Nephron progenitor cell (in vitro differentiated cells): ENCODE results near the gene GRID2.

ENCODE experiments used
- DNase-seq: peaks from one replicate; pipeline ENCODE4 v3.0.0; 2021
- H3K27ac Mint-ChIP-seq: 2 replicates; pipeline ENCODE4 v1.8.0; 2021; ENCODE audit warnings: mild to moderate bottlenecking, moderate library complexity, mixed read lengths
- H3K27me3 Mint-ChIP-seq: 2 replicates; pipeline ENCODE4 v1.8.0; 2021; ENCODE audit warnings: mild to moderate bottlenecking, low read depth, mixed read lengths; ENCODE audit not compliant: poor library complexity
- H3K36me3 Mint-ChIP-seq: 2 replicates; pipeline ENCODE4 v1.8.0; 2021; ENCODE audit warnings: low read depth, mixed read lengths
- H3K4me1 Mint-ChIP-seq: 2 replicates; pipeline ENCODE4 v1.8.0; 2021; ENCODE audit warnings: mixed read lengths
- H3K4me3 Mint-ChIP-seq: 2 replicates; pipeline ENCODE4 v1.8.0; 2021; ENCODE audit warnings: mild to moderate bottlenecking, moderate library complexity, mixed read lengths
- H3K9me3 Mint-ChIP-seq: 2 replicates; pipeline ENCODE4 v1.8.0; 2021; ENCODE audit warnings: mild to moderate bottlenecking, moderate library complexity, mixed read lengths
- TF ChIP-seq, protein P1 (sequence below): fragments of 200-600 bp; sonication (generic); IDR thresholded peaks from 2 replicates; pipeline ENCODE4 v1.5.0; 2021; ENCODE audit warnings: antibody characterized with exemption

The GRID2 gene

DNA sequence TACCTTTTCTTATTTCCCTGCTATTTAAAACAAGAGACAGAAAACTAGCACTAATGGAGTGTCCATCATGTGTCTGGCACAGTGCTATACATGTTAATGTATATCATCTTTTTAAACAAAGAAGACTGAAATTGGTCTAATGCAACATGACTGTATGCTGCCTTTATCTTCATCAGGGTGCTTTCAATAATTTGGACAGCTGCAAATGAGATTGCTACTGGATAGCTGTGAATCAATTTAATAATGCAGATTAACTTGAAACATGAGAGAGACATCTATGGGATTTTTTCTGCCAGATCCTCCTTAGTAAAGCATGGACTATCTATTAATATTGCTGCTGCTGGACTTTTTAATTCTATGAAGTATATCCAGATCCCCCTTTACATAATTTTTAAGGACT lies 1269.5 kb downstream of the GRID2 start:
- no peak overlapping the region for H3K27ac Mint-ChIP-seq
- H3K27me3 Mint-ChIP-seq = no peaks in the 10 kb centered on the region
- TF ChIP-seq, protein P1, sequence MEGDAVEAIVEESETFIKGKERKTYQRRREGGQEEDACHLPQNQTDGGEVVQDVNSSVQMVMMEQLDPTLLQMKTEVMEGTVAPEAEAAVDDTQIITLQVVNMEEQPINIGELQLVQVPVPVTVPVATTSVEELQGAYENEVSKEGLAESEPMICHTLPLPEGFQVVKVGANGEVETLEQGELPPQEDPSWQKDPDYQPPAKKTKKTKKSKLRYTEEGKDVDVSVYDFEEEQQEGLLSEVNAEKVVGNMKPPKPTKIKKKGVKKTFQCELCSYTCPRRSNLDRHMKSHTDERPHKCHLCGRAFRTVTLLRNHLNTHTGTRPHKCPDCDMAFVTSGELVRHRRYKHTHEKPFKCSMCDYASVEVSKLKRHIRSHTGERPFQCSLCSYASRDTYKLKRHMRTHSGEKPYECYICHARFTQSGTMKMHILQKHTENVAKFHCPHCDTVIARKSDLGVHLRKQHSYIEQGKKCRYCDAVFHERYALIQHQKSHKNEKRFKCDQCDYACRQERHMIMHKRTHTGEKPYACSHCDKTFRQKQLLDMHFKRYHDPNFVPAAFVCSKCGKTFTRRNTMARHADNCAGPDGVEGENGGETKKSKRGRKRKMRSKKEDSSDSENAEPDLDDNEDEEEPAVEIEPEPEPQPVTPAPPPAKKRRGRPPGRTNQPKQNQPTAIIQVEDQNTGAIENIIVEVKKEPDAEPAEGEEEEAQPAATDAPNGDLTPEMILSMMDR = no peak
- H3K4me1 Mint-ChIP-seq = no peaks in the 10 kb centered on the region
- no peak for DNase-seq
- no peak overlapping the region for H3K4me3 Mint-ChIP-seq
- H3K9me3 Mint-ChIP-seq = no peaks in the 10 kb centered on the region
- no peaks in the 10 kb centered on the region for H3K36me3 Mint-ChIP-seq

GRCh38 chr4:93578942-93579341 lies 1275.2 kb downstream of the GRID2 start:
- no peaks in the 10 kb centered on the region for H3K9me3 Mint-ChIP-seq
- no peak for DNase-seq
- H3K4me1 Mint-ChIP-seq = no peaks in the 10 kb centered on the region
- H3K36me3 Mint-ChIP-seq = no peaks in the 10 kb centered on the region
- no peak overlapping the region for H3K4me3 Mint-ChIP-seq
- H3K27ac Mint-ChIP-seq = no peak overlapping the region
- H3K27me3 Mint-ChIP-seq = peaks cover 3% of the 10 kb centered on the region
- TF ChIP-seq, protein P1 = no peak

DNA sequence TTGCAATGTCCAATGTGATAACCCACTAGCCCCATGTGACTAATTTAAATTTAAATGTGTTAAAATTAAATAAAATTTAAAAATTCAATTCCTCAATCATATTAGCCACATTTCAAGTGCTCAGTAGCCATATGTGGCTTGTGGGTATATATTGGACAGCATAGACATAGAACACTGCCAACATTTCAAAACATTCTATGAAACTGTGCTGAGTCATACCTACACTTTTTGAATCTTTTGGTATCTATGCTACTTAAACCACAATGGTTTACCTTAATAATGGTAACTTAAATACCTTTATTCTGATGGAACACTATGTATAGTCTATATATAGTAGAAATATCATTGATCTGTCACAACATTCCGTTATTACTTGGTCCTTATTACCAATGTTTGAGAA lies 1301.4 kb downstream of the GRID2 start:
- peaks cover 4% of the 10 kb centered on the region for H3K27me3 Mint-ChIP-seq
- no peaks in the 10 kb centered on the region for H3K36me3 Mint-ChIP-seq
- H3K4me1 Mint-ChIP-seq = no peaks in the 10 kb centered on the region
- peaks cover 13% of the 10 kb centered on the region for H3K9me3 Mint-ChIP-seq
- TF ChIP-seq, protein P1 = no peak
- DNase-seq = no peak
- H3K27ac Mint-ChIP-seq = no peak overlapping the region
- H3K4me3 Mint-ChIP-seq = no peak overlapping the region

GRCh38 chr4:93617606-93618005 lies 1313.8 kb downstream of the GRID2 start:
- Mint-ChIP-seq H3K9me3 (peaks cover 3% of the 10 kb centered on the region), H3K4me1 (no peaks in the 10 kb centered on the region), H3K27ac (no peak overlapping the region), H3K27me3 (peaks cover 4% of the 10 kb centered on the region), H3K36me3 (no peaks in the 10 kb centered on the region), H3K4me3 (no peak overlapping the region)
- TF ChIP-seq, protein P1 = no peak
- no peak for DNase-seq

- Mint-ChIP-seq H3K27ac (no peak overlapping the region), H3K36me3 (no peaks in the 10 kb centered on the region), H3K4me3 (no peak overlapping the region), H3K4me1 (no peaks in the 10 kb centered on the region), H3K9me3 (peaks cover 6% of the 10 kb centered on the region), H3K27me3 (peaks cover under 1% of the 10 kb centered on the region)
- TF ChIP-seq, protein P1 = no peak
- DNase-seq = no peak
Observed at GRCh38 chr4:93633721-93634120, 1330.0 kb downstream of the GRID2 start.

DNA sequence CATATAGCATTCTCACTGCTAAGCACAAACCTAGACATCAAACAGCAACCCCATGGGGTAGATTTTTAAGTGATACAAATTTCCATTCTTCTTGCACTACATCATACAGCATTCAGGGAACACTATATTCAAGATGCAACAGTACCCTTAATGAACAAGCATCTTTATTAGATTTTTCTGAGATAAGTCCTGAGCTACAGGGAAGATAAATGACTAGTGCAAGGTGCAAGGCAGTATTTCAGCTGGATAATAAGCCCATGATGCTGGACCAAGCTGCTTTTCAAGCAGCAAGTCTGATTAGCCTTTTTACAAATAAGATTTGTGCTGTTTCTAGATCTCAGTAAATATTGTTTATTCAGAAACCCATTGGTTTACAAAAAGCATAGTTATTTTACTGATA lies 1332.2 kb downstream of the GRID2 start:
- Mint-ChIP-seq H3K9me3 (peaks cover 6% of the 10 kb centered on the region), H3K4me3 (no peak overlapping the region)
- TF ChIP-seq, protein P1 = no peak

More for the DNA sequence above, 1332.2 kb downstream of the GRID2 start:
- H3K27me3 Mint-ChIP-seq = no peaks in the 10 kb centered on the region
- no peaks in the 10 kb centered on the region for H3K36me3 Mint-ChIP-seq
- no peak for DNase-seq
- H3K27ac Mint-ChIP-seq = no peak overlapping the region
- H3K4me1 Mint-ChIP-seq = no peaks in the 10 kb centered on the region
